AG20443 (cell line): ENCODE results near the gene LRRC8B.

ENCODE experiments used
- DNase-seq: peaks from one replicate; pipeline ENCODE4 v3.0.0; 2012; ENCODE audit warnings: low spot score, mixed read lengths

The LRRC8B gene

DNA sequence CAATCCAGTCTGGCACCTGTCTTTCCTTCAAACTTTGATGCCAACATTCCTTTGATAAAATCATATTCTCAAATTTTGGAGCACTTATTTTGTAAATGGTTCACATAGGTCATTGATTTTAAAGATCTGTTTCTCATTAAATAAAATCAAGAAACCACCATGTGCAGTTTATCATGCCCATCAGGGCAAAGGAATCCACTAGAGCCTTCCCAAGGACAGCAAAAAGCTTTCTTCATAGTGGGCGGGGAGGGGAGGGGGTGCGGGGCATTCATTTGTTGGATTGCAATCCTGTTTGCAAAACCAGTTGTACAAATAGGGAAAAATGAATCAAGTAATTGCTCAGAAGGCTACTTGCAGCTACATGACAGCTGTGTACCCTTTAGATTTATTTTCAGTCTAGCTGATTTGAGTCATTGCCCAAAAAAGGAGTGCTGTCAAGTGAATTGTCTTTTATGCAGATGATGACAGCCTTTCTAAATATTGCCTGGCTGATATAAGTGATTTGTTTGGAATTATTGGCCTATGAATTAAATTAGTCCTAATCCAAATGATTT is 23.0 kb downstream of the LRRC8B start:
- peak; percentile 43 for DNase-seq

DNA sequence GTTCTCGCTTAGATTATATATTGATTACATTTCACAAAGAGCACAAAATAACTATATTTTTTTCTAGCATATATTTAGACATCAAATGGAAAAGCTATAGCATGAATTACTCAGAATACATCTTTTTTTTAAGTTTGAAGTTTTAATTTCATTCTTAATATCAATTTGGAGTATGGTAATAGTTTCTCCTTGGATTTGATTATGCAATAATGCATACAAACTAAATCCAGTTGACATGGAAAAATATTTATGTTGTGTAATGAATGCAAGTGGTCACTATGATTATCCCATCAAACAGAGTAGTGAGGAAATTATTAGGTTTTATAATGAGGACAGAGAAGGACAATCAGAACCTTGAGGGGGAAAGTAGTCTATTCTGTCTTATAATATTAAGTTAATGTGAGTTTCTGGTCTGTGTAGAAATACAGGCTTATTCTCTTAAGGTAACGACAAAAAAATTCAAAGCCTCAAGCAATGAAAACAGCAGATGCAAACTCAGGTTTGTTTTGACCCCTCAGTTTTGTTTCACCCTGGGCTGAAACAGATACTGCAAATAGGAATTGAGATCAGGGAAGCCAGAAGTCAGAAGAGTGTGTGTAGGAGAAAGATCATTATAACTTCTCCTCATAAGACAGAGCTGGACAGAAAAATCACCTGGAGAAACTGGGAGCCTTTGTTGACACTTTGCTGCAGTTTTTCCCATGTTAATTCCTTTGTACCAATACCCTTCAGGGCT is 23.7 kb downstream of the LRRC8B start:
- DNase-seq: no peak

DNA sequence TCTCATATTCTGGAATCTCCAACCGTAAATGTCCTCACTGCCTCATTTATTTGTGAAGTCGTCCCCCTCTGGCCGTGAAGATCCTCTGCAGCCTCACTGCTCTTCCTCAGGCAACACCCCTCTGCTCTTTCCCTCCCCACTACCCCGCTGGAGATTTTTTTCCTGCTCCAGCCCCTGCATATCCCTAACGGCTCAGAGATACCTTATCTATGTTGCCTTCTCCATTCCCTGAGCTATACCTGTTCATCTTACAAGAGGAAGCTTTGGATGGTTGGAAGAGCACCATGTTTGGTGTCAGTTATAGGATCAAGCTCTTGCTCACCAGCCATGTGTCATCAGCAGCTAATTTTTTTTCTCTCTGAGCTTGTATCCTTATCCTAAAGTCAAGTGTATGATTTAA is 26.4 kb downstream of the LRRC8B start:
- DNase-seq: no peak

DNA sequence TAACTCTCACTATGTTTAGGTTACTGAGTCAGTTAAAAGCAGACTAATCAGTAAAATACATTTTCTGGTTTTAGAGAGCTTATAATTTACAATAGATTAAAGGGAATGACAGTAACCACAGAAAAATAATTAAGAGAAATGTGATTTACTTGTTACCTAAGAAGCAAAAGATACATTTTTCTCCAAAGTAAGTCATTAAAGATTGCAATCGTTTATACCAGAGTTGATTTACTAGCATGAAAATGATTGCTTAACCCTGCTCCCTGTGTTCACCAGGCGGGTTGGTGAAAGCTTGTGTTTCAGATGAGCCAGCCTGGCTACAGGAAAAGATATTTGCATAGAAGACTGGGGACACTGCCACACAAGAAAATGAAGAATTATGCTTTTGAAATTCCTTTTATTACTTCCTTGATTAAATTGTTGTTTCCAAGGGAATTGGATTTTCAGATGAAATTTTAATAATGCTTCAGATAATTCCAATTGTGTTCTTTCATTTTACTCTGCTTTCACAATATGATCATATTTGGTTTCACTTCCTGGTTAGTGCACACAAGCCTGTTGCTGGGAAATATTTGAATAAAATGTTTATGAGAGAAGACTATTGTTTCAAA is 27.9 kb downstream of the LRRC8B start:
- DNase-seq: peak; percentile 22

DNA sequence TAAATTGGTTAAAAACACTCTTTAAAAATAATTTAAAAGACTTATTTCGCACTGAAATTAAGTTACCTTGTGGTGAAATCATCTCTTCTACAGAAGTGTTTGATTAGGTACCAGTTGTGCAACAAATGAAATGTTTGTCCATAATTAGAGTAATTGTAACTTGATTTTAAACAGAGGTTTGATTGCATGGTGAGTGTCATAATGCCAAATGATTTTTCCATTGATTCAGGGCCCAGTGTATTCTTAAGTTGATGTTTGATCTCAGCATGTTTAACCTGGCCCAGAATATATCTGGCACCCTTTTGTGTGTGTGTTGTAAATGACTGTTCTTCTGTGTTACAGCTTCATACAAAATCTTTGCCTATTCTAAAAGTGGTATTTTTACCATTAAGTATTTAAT is 28.5 kb downstream of the LRRC8B start:
- no peak for DNase-seq

DNA sequence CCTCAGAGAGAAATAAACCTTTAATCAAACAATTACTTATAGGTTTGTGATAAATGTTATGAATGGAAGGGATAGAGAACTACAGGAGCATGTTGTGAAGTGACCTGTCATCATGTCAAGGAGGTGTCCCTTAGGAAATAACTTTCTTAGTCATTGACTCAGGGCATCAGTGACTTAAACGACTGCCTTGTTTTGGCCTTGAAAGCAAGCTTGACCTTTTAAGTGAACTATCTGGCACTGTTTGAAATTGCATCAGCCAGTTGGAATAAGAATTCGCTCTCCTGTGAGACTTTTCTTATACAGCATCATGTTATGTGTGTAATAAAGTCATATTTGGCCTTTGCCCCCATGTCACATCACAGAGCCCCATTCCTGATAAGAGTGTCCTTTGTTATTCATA is 30.9 kb downstream of the LRRC8B start:
- no peak for DNase-seq

- no peak for DNase-seq
Measured at GRCh38 chr1:89556726-89557444, 32.3 kb downstream of the LRRC8B start.

DNA sequence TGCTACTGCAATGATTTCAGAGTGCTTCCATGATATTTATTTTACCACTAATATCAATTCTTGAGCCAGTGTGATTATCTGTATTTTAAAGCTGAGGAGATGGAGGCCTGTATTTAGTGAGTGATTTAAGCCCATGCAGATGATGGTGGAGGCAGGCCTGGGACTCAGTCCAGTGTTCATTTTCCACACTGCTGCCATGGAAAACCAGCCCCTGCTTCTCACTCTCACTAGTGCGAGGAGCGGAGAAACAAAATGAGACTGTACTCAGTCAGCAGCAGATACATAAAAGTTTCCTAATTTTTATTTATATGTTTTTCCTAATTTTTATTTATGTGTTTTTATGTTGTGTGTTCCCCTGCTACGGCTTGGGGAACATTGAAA is 32.8 kb downstream of the LRRC8B start:
- no peak for DNase-seq

GRCh38 chr1:89557956-89558355 is 33.3 kb downstream of the LRRC8B start:
- no peak for DNase-seq

GRCh38 chr1:89563957-89564604 is 39.5 kb downstream of the LRRC8B start:
- no peak for DNase-seq

DNA sequence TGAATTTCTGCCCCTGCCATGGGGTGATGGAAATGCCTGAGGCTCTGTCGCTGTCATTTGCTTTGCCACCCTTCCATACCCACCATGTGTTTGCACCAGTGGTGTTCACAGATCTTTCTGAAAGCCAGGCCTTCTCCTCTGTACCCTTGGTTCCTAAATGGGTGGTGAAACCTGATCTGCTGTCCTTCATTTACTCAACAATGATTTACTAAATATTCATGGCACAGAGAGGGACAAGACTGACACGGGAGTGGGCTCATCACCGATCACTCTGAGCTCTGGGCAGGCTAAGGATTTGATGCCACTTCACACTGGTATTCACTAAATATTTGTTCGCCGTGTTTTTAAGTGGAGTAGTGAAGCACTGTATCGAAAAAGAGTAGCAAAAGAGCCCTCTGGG is 40.9 kb downstream of the LRRC8B start:
- DNase-seq: no peak

GRCh38 chr1:89566761-89567174 is 42.1 kb downstream of the LRRC8B start:
- DNase-seq: no peak

DNA sequence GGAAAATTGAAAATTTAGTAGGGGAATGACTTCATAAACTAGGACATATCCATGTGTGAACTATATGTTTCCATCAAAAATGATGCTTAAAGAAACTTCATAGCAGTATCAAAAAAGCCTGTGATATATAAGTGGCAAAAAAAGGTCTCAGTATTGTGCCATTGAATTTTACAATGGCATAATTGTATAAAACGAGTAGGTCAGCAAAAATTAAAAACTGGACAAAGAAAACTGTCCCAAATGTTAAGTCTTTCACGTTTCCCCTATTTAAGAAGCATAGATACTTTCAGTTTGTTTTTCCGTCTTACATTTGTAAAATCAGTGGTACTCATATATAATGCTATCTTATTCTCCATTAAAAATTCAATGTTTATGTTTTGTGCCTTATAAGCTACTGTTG is 43.2 kb downstream of the LRRC8B start:
- no peak for DNase-seq

GRCh38 chr1:89573410-89573809 is 48.8 kb downstream of the LRRC8B start:
- DNase-seq: no peak

DNA sequence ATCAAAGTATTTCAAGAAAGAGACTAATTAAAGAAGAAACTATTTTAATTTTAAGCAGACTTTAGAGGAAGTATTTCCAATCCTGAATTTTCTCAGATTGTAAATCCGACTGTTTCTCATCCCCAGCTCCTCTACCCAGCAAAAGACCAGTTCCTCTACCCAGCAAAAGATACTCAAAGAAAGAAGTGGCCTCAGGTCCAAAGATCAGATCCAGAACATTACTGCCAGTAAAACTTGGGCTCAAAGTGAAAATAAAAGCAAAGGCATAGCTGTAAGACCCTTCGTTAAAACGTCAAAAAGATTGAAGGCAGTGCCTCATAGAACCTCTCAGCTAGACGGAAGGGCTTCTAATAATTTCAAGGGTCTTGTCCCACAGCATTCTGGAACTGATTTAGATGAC is 50.0 kb downstream of the LRRC8B start:
- no peak for DNase-seq

GRCh38 chr1:89575207-89575606 is 50.6 kb downstream of the LRRC8B start:
- no peak for DNase-seq

DNA sequence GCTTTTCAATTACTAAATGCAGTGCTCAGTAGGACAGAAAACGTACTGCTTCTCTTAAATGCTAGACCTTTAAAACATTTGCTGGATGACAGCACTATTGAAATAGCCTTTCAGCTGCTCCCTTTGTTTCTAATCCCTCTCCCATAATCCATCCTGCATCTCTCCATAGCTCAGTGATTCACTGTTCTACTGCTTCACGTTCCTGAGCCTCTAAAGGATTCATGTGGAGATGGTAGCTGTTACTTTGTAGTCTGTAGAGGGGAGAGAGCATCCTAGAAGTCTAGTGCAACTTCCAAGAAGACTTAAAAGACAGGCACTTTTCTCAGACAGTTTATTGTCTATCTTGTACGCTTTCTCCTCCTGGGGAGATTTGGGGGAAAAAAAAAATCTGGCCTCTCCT is 51.4 kb downstream of the LRRC8B start:
- DNase-seq: no peak

GRCh38 chr1:89578151-89578550 is 53.5 kb downstream of the LRRC8B start:
- no peak for DNase-seq

DNA sequence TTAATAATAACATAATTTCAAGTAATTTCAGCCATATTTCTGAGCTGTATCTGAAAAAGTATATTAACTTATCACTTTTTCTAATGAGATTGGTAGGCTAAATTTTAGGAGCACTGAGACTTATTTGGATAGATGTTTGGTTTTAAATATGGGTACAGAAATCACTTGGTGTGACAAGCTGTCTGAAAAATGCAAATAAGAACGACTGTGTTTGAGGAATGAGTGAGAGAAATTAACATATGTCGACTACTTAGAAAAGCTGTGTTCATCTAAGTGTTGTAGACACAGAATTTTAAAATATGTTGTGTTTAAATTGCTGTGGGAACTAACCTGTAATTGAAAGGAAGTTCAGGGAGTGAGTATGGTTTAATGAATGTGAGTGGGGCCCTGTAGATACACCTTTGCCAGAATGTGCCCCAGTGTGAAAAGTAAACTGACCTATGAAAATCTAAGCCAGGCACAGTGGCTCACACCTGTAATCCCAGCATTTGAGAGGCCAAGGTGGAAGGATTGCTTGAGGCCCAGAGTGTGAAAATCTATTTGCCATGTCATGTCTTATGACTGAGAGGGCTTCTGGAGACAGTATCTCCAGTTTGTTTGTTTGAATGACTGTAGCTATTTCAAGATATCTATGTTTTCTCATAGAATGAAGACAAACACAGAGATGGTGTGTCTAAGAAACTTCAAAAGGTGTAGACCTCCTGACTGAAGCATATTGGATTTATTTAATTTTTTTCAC is 54.5 kb downstream of the LRRC8B start:
- no peak for DNase-seq

DNA sequence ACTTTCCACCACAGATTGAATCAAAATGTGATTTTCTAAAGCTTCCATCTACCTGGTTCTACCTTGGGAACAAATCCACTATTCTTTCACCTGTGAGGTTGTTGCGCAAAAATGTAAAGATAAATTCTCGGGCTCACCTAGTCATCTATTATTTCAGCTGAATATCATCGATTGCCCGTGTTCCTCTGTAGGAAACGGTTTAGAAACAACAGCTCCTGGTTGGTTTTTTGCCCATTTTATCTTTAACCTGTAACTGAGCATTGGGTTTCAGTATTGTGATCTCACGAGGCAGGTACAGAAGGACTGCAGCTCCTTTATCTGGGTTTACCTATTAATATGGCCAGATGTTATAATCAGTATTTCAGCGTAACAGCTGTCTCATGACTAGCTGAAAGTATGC is 55.4 kb downstream of the LRRC8B start:
- DNase-seq: no peak

DNA sequence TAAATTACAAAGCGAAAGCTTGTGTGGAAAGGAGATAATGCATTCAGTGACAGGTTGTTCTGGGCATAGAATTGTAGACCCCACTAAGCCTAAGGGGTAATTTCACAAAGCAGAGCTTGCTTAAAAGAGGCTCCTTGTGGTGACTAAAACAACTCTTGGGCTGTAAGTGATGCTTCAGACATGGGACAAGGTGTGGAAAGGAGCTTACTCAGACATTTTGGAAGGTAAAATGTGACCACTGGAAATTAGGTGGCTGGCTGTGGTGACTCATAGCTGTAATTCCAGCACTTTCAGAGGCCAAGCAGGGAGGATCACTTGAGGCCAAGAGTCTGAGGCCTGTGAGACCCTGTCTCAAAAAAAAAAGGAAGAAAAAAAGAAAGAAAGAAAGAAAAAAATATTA is 57.2 kb downstream of the LRRC8B start:
- DNase-seq: no peak

DNA sequence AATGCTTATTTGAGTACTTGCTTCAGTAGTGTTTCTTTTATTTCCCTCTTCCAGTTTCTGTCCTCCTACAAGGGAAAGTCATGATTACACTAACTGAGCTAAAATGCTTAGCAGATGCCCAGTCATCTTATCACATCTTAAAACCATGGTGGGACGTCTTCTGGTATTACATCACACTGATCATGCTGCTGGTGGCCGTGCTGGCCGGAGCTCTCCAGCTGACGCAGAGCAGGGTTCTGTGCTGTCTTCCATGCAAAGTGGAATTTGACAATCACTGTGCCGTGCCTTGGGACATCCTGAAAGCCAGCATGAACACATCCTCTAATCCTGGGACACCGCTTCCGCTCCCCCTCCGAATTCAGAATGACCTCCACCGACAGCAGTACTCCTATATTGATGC is 57.9 kb downstream of the LRRC8B start:
- no peak for DNase-seq
